Measurements from ENCODE around the gene VARS1.

VARS1 gene

DNA sequence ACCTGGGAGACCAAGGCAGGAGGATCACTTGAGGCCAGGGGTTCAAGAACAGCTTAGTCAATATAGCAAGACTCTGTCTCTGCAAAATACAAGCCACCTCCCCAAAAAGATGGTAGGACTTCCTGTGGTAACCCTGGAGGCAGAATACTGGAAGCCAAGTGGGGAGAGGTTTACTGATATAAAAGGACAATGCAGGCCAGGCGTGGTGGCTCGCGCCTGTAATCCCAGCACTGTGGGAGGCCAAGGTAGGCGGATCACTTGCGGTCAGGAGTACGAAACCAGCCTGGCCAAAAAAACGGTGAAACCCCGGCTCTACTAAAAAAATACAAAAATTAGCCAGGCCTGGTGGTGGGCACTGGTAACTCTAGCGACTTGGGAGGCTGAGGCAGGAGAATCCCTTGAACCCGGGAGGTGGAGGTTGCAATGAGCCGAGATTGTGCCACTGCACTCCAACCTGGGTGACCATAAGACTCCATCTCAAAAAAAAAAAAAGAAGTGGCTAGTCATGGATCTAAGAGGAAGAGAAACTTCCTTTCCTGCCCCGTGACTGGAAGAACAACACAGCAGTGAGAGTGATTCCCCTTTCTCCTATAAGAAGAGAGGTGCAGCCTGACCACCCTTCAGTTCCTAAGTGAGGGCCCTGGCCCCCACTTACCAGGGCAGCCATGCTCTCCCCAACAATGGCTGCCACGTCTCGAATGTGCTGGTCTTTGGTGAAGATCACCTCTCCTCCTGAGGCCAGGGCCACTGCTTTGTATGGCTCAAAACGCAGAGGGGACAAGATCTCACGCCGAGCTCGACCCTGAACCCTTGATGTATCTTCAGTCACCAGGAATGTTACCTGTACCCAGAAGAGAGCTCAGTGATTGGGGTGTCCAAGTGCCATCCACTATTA lies 26.9 kb downstream of the VARS1 start:
- DNase-seq, result no peak

DNA sequence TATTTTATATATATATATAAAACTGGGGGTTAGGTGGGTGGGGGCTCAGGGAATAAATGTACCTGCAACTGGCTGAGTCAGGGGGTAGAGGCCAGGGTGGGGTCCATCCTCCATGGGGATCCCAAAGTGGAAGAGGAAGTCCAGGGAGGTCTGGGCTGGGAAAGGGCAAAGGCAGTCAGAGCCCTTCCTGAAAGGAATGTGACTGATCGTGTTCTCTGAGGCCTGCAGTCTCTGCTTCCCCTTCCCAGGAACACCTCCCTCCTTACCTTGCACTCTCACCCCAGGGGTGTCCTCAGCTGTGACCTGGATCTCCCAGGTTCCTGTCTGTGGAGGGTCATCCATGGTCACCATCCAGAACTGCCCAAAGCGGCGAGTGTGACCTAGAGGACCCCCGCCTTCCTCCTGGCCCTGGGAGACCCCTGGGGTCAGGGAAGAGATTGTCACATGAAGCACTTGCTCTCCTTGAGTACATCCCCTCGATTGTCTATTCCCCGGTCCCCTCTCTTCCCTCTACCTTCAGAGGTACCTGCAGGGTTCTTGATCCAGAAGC lies 28.4 kb downstream of the VARS1 start:
- no peak for DNase-seq

DNA sequence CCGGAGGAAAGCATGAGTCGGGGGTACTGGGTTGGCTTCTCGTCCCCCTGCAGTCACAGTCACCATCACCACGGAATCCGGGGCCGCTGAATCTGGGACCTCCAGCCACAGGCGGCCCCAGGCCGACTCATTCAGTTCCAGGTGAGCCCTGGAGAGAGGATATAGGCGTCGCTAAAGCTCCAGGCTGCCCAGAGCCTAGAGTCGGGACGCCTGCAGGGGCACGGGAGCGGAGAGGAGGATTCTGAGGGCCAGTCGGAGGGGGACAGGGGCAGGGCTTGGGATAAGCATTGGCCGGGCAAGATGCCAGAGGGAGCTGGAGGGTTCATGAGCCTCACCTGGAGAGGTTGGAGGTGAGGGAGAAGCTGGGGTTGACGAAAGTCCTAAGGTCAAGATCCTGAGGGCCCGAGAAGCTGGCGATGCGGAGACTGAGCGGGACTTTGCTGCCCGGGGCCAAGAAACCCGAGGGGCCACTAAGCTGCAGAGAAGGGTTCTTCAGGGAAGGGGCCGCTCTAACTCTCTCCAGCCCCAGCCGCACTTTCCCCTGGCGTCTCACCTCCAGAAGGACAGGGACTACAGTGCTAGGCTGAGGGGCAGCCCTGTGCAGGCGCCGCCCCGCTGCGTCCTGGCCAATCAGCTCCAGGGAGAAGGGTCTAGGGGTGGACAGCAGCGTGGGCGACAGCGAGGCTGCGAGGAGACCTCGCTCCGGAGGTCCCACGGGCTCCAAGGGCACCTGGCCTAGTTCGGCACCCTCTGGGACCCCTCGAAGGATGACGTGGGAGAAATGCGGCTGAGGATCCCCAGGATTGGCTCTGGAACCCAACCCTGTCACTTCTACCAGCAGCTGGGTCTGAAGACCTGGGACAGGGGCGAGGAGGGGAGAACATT lies 29.4 kb downstream of the VARS1 start:
- DNase-seq, result no peak

DNA sequence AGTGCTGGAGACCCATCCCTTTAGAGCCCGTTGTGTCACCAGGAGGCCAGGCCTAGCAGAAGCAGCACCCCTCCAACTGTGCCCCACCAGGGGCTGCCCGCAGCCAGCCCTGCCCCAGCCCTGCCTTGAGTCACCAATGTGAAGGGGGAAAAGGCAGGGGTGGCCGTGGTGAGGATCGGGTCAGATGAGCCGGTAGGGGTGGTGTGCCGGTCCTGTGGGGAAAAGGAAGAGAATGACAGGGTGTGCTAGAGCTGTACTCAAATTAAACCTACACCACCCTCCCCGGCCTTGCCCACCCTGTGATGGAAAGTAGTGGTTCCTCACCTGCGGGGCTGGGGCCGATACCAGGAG lies 30.0 kb downstream of the VARS1 start:
- DNase-seq, result no peak

DNA sequence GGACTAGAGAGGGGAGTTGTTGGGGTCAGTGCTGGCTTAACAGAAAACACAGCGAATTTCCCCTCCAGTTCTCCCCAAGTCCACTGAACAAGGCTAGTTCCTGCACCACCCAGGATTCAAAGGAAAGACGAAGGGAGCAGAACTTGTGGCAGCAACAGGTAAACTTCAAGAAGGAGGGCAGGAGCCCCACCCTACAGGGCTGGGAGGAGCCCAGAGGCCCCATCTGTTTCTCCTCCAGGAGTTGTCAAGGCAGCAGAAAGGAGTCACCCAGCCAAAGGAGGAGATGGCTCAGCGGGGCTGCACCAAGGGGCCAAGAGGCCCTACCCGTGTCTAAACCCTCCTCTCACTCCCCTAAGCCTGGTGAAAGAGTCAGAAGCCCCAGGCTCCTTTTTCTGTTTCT lies 31.4 kb downstream of the VARS1 start:
- DNase-seq, result no peak

DNA sequence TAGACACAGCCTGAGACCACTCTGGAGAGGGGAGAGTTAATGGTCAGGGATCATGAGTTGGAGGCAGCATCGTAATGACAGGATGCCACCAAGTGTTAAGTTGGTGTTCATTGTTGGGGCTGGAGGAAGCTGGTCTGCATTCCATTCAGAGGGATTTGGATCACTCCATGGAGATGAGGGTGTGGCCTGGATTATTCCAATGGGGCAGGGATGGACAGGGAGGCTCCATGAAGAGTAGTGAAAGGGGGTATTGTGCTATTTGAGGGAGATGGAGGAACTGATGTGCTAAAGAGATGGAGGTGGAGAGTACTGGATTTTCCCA lies 32.0 kb downstream of the VARS1 start:
- DNase-seq, result no peak

DNA sequence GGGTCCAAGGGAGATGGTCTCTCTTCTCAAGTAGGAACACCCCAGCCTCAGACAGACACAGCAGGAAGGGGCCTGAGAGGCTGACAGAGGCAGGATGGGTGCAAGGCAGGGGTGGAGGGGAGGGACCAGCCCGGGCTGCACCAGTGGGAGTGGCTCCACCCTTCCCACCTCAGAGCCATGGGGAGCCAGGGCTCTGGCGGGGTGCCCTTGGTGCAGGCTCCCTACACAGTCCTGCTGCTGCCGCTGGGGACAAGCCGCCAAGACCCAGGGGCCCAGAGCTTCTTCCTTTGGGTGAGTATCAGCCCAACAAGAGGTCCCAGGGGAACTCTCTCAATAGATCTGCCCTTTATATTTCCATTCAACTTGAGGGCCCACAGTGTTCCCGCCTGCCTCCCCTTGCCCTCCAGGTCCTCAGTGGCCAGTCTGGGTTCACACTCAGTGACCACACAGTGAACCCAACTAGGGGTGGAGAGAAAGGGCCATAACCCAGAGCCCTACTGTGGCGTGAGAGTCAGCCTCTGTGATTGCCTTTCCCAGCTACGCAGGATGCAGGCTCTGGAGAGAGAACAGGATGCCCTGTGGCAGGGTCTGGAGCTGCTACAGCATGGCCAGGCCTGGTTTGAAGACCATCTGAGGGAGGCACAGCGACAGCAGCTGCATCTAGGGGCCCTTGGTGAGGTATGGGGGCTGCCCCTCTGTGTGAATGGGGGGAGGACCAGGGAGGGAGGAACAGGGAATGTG lies 32.5 kb downstream of the VARS1 start:
- DNase-seq, result no peak

DNA sequence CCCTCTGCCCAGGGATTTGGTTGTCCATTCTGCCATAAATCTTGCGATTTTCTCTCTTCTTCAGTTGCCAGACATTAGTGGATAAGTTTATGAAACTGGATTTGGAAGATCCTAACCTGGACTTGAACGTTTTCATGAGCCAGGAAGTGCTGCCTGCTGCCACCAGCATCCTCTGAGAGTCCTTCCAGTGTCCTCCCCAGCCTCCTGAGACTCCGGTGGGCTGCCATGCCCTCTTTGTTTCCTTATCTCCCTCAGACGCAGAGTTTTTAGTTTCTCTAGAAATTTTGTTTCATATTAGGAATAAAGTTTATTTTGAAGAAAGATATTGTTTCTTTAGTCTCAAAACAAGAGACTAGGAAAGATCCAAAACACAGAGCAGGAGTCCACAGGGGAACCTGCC lies 33.2 kb downstream of the VARS1 start, which contains the start of gene SAPCD1:
SAPCD1 (plus strand) TSS at position 301 of the 400 bp plus-strand sequence. CDS start 399 bp downstream, outside the sequence.
- DNase-seq, result no peak

DNA sequence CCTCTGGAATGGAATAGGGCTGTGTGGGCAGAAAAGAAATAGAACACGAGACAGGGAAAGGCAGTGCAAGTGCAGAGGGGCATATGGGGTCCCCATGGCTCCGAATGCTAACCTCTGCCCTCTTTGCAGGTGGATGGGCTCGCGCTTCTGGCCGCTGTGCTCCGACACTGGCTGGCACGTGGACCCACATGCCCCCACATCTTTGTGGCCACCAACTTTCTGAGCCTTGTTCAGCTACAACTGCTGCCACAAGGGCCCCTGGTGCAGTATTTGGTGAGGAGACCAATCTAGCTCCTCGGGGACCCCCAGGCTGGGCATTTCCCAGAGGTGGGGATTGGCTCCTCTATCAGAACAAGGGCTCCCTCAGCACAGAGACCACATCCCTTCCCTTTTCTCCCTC lies 34.2 kb downstream of the VARS1 start:
- no peak for DNase-seq

DNA sequence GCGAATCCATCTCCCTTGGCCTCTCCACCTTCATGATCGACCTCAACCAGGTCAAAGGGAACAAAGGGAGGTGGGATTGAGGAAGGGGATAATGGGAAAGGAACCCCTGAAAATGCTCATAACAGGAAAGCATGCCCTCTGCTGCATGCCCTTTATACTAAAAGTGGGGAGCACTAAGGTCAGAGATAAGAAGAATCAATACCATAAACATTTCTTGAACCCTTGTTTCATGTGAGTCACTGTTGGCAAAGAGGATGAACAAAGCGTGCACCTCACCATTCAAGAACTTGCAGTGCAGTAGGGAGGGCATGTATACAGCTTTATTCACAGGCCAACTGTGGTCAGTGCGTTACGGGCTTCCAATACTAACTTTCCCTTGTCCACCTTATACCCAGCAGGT lies 34.8 kb downstream of the VARS1 start:
- no peak for DNase-seq

DNA sequence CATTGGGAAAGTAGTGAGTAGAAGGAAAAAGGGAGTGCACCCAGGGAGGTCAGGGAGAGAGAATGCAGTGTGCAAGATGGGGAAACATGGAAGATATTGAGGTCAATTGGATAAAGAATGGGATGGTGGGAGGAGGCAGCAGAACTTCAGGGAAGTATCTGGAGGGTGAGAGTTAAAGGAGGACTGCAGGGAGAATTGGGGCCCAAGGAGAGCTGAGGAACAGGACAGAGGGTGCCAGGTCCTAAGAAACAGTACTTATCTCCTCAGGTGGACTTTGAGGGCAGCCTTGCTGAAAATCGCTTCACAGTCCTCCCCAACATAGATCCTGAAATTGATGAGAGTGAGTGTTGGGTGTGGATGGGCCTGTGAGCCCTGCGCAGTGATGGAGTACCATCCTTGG lies 37.3 kb downstream of the VARS1 start:
- DNase-seq, result no peak

DNA sequence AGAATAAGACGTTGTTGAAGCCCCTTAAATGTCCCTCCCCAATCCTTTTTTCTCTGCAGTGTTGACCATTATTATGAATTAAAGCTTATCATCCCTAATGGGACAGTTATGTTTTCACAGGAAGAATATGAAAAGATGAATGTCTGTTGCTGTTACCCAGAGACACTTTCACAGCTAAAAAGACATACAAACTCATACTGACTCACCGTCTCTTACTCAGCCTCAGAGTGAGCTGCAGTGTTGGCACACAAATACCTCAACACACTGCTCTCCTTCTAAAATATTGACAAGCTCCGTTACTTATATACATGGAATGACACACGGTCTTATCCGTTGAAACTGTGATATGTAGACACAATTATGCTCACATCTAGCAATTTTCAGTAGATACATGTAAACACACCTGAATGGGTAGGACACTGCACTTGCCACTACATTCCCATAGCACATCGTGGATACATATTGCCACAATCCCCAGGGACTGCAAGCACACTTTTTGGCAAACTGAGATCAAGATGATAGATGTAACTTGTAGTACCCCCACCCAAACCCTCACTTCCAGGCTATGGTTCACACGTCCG lies 42.7 kb downstream of the VARS1 start:
- DNase-seq, result no peak

DNA sequence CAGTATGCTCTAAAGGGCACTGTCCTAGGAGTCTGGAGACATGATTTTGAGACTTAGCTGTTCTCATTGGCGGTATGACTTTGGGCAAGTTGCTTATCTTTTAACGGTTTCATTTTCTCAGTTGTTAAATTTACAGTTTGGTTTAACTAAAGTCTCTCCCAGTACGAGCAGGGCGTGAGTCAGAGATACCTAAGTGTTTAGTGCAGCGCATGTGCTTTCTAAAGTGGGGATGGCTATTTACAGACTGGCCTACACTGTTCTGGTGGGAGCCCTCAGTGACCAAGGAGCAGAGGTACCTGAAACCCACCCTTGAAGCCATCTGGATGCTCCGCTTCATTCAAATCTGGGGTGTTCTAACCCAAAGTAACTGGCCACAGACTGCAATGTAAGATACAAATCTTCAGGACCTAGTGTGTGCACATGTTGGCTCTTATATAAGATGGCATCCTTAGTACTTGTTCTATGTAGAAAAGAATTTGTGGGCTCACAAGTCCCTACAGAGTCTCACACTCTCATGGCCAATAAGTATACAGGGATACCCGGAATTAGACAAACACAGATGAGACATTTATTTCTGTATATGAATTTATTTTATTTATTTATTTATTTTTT lies 45.0 kb downstream of the VARS1 start:
- no peak for DNase-seq

DNA sequence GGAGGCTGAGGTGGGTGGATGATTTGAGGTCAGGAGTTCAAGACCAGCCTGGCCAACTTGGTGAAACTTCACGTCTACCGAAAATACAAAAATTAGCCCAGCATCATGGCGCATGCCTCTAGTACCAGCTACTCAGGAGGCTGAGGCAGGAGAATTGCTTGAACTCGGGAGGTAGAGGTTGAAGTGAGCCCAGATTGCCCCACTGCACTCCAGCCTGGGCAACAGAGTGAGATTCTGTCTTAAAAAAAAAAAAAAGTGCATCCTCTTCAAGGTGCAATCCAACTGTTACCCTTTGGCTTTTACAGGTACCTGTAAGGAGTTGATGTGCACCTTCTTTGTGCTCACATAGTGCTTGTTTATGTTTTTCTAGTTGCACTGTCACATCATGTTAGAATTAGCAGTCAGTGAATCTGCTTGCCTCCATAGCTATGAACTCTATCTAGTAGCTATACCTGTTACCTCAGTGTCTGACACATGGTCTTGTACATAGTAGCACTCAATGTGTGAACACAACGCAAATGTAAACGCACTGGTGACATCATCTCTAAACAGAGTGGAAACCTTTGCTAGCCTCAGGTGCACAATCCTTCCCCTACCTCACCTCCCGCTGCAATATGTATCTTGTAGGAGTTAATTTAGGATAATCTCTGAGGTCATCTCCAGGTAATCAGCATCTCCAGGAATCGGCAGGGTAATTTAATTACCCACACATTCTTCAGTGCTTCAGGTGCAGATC lies 46.1 kb downstream of the VARS1 start:
- DNase-seq, result no peak
